A673 (cell line): ENCODE results near the gene ATPAF1. TPM values are rescaled to one million over a fixed set of nuclear protein-coding genes. Genes with fewer than 3 reads are reported as not detected.

Source experiments
- BruUV-seq: library from RNA; stranded (reverse); fragments of 400-500 nt; replicated peaks from 2 replicates; lab custom pipeline; 2021; lab: Mats Ljungman, UMichigan
- CTCF ChIA-PET: fragments of 300-600 bp; sonication (Branson Sonifier 250); formaldehyde crosslinking; loops from one replicate; lab custom pipeline; 2022; ENCODE audit warnings: antibody characterized with exemption; lab: Charles Lee
- POLR2A ChIA-PET: fragments of 300-600 bp; sonication (Branson Sonifier 250); formaldehyde crosslinking; loops from one replicate; lab custom pipeline; 2022; ENCODE audit warnings: antibody characterized with exemption; ENCODE audit not compliant: low non-redundant PET; lab: Charles Lee
- DNase-seq: peaks from one replicate; pipeline ENCODE4 v3.0.0-alpha.2; 2015; ENCODE audit warnings: low spot score
- H3K27ac ChIP-seq: fragments of 200-600 bp; sonication (generic); 2 replicates; pipeline ENCODE4 v1.5.1; 2016; ENCODE audit warnings: mixed run types, low read depth, mild to moderate bottlenecking, mixed read lengths, antibody characterized with exemption, low read length; ENCODE audit not compliant: poor library complexity, severe bottlenecking
- H3K27me3 ChIP-seq: fragments of 200-600 bp; sonication (generic); replicated peaks from 2 replicates; pipeline ENCODE4 v1.6.1; 2017; ENCODE audit warnings: mixed run types, low read depth, mild to moderate bottlenecking, mixed read lengths, antibody characterized with exemption, low read length; ENCODE audit not compliant: insufficient read depth, poor library complexity
- H3K36me3 ChIP-seq: fragments of 200-600 bp; sonication (generic); 2 replicates; pipeline ENCODE4 v1.6.1; 2016; ENCODE audit warnings: mixed run types, mild to moderate bottlenecking, mixed read lengths, antibody characterized with exemption, low read length; ENCODE audit not compliant: insufficient read depth, poor library complexity, severe bottlenecking
- H3K4me1 ChIP-seq: fragments of 200-600 bp; sonication (generic); 2 replicates; pipeline ENCODE4 v1.6.1; 2017; ENCODE audit warnings: mixed run types, mild to moderate bottlenecking, mixed read lengths, antibody characterized with exemption, low read length; ENCODE audit not compliant: insufficient read depth, poor library complexity, severe bottlenecking
- H3K4me3 ChIP-seq: fragments of 200-600 bp; sonication (generic); 2 replicates; pipeline ENCODE4 v1.5.1; 2016; ENCODE audit warnings: low read depth, mixed run types, mild to moderate bottlenecking, mixed read lengths, low read length; ENCODE audit not compliant: poor library complexity, severe bottlenecking
- H3K9me3 ChIP-seq: fragments of 200-600 bp; sonication (generic); 2 replicates; pipeline ENCODE4 v1.6.1; 2016; ENCODE audit warnings: mixed run types, low read depth, mild to moderate bottlenecking, mixed read lengths, antibody characterized with exemption, low read length; ENCODE audit not compliant: poor library complexity, severe bottlenecking
- EZH2 ChIP-seq: fragments of 200-600 bp; sonication (generic); IDR thresholded peaks from 2 replicates; pipeline ENCODE4 v1.6.1; 2017; ENCODE audit warnings: borderline replicate concordance, low read depth, mild to moderate bottlenecking, mixed read lengths, antibody characterized with exemption, low read length; ENCODE audit not compliant: poor library complexity, severe bottlenecking
- intact Hi-C: fragments of 100-400 bp; cut with micrococcal nuclease; formaldehyde crosslinking; loops from one replicate; pipeline ENCODE4 v1.10.0; 2022; ENCODE audit not compliant: unreplicated experiment
- total RNA-seq: library from RNA; stranded (reverse); gene quantifications from 2 replicates; pipeline ENCODE4 v1.2.3, GENCODE V29; 2021
- TF ChIP-seq, protein P1 (sequence below): fragments of 300-800, 200-600 bp; sonication (generic); conservative IDR thresholded peaks from 2 replicates; pipeline ENCODE4 v1.5.1; 2017; ENCODE audit warnings: low read depth, mild to moderate bottlenecking, antibody characterized with exemption, low read length, moderate library complexity, mixed read lengths

The ATPAF1 gene
- total RNA-seq, 1 experiment from 2014 or later, result 41.7 TPM

DNA sequence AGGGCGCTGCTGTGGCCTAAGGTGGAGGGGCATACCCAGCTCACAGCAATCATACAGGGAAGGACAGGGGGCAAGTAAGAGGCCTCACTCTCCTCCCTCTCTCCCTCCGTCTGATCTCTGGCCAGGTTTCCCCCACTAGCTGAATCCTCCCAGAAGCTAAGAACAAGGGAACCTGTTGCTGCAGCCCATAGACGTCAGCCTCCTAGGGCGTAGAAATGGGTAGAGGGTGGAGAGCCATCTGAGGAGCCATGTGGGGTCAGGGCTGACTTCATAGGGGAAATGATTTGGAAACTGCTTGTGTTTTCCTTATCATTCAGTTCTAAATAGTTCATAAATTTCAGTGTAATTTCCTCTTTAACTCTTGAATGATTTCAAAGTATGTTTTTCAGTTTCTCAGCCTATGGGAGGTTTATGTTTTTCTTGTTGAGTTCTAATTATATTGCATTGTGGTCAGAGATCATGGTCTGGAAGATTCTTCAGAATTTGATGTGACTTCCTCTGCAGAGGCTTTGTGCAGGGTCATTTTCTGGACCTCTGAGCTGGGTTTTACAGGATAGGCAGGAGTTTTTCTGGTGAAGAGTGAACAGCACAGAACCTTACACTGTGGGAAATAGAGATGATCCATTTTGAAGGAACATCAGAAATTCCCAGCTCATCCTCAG, 49.3 kb downstream of the ATPAF1 start:
- TF ChIP-seq EZH2, result no peak
- TF ChIP-seq, protein P1, sequence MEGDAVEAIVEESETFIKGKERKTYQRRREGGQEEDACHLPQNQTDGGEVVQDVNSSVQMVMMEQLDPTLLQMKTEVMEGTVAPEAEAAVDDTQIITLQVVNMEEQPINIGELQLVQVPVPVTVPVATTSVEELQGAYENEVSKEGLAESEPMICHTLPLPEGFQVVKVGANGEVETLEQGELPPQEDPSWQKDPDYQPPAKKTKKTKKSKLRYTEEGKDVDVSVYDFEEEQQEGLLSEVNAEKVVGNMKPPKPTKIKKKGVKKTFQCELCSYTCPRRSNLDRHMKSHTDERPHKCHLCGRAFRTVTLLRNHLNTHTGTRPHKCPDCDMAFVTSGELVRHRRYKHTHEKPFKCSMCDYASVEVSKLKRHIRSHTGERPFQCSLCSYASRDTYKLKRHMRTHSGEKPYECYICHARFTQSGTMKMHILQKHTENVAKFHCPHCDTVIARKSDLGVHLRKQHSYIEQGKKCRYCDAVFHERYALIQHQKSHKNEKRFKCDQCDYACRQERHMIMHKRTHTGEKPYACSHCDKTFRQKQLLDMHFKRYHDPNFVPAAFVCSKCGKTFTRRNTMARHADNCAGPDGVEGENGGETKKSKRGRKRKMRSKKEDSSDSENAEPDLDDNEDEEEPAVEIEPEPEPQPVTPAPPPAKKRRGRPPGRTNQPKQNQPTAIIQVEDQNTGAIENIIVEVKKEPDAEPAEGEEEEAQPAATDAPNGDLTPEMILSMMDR, result no peak
- POLR2A ChIA-PET, result interaction anchor here (0.5 kb wide), 1 partner anchor 322 kb away, joined by 3 read pairs; no protein-coding TSS in a partner anchor
- no TSS peak for BruUV-seq

DNA sequence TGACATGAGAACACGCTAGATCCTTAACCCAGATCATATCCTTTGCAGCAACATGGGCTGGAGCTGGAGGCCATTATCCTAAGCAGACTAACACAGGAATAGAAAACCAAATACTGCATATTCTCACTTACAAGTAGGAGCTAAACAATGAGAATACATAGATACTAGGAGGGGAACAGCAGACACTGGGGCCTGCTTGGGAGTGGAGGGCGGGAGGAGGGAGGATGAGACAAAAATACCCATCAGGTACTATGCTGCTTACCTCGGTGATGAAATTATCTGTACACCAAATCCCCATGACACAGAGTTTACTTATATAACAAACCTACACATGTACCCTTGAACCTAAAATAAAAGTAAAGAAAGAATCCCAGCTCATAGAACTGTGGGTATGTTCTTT, 50.3 kb downstream of the ATPAF1 start:
- Histone ChIP-seq H3K4me1 (peaks cover 17% of the 10 kb centered on the region), H3K27me3 (no peaks in the 10 kb centered on the region), H3K27ac (no peak overlapping the region), H3K4me3 (no peak overlapping the region), H3K9me3 (no peaks in the 10 kb centered on the region), H3K36me3 (no peaks in the 10 kb centered on the region)
- CTCF ChIA-PET, result interaction anchor here (0.6 kb wide), 1 partner anchor 88 kb away, joined by 3 read pairs; no protein-coding TSS in a partner anchor
- BruUV-seq, result no TSS peak
- intact Hi-C loops, result no loop called here
- TF ChIP-seq EZH2, result no peak
- TF ChIP-seq, protein P1, result no peak
- DNase-seq, result no peak
- POLR2A ChIA-PET, result no interaction called here

More for the DNA sequence above, 49.3 kb downstream of the ATPAF1 start:
- Histone ChIP-seq H3K4me3 (no peak overlapping the region), H3K27ac (no peak overlapping the region), H3K9me3 (no peaks in the 10 kb centered on the region), H3K27me3 (no peaks in the 10 kb centered on the region), H3K4me1 (peaks cover 10% of the 10 kb centered on the region), H3K36me3 (no peaks in the 10 kb centered on the region)
- CTCF ChIA-PET, result no interaction called here
- intact Hi-C loops, result no loop called here
- no peak for DNase-seq

DNA sequence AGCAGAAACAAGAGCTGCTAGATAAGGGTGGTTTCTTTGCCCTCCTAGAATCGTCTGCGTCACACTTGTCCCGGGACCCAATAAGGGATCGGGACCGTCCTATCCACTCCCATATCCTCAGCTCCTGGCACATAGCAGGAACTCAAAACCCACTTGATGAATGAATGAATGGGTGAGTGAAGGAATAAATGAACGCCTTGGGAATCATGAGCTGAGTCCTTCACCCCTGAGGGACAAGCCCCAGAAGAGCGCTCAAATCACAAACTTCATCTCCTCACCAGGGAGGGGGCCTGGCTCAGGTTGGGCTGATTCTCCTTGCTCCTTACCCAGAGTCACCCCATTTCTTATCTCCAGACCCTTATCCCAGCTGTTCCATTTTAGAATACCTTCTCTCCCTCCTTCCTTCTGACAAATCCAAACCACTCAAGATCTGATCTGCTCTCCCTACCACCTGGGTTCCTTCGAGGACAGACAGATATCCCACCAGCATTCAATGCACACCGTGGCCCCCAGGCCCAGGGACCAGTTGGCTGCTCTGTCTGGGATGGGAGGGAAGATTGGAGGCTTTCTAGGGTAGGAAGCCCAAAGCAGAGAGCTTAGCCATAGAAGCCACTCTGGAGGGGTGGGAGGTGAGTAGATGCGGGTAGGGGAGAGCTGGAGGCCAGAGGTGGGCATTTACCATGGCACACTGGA, 50.9 kb downstream of the ATPAF1 start:
- H3K36me3 ChIP-seq, result no peaks in the 10 kb centered on the region
- H3K27ac ChIP-seq, result no peak overlapping the region
- DNase-seq, result no peak
- H3K27me3 ChIP-seq, result no peaks in the 10 kb centered on the region
- ChIA-PET POLR2A (no interaction called here), CTCF (interaction anchor here (0.5 to 0.6 kb wide), 3 partner anchors 87 to 259 kb away, joined by 3 to 4 read pairs (median 3); no protein-coding TSS in a partner anchor)
- H3K9me3 ChIP-seq, result no peaks in the 10 kb centered on the region
- BruUV-seq, result no TSS peak
- peak overlapping the region; percentile 79 for H3K4me3 ChIP-seq
- peaks cover 17% of the 10 kb centered on the region for H3K4me1 ChIP-seq
- intact Hi-C loops, result no loop called here
- TF ChIP-seq, protein P1, result no peak
- no peak for TF ChIP-seq EZH2
